ENCODE measurements around the gene TULP4. TPM values are rescaled to one million over a fixed set of nuclear protein-coding genes. Genes with fewer than 3 reads are reported as not detected.
A peak's percentile ranks its signal among the peaks of the same experiment; 100 is the strongest.
"Not testable (repeated sequence)": the region's sequence is repeated elsewhere in the genome, so short reads cannot be mapped to it uniquely, and the experiment has no call there.

The TULP4 gene
- total and polyA plus RNA-seq, 2 experiments from 2014 or later = 20.0 to 118 TPM

GRCh38 chr6:158389193-158389919 is 77.1 kb downstream of the TULP4 start:
- Histone ChIP-seq H3K36me3 (no peaks in the 10 kb centered on the region), H3K27me3 (no peaks in the 10 kb centered on the region), H3K4me3 (no peak overlapping the region), H3K9me3 (ENCODE audit: low read depth) (no peaks in the 10 kb centered on the region), H3K27ac (no peak overlapping the region), H3K4me1 (ENCODE audit: low read depth) (no peaks in the 10 kb centered on the region)
- DNase-seq (ENCODE audit: low read depth in 1 of 2, low spot score in 1 of 2) = no peak
- TF ChIP-seq, protein P1, sequence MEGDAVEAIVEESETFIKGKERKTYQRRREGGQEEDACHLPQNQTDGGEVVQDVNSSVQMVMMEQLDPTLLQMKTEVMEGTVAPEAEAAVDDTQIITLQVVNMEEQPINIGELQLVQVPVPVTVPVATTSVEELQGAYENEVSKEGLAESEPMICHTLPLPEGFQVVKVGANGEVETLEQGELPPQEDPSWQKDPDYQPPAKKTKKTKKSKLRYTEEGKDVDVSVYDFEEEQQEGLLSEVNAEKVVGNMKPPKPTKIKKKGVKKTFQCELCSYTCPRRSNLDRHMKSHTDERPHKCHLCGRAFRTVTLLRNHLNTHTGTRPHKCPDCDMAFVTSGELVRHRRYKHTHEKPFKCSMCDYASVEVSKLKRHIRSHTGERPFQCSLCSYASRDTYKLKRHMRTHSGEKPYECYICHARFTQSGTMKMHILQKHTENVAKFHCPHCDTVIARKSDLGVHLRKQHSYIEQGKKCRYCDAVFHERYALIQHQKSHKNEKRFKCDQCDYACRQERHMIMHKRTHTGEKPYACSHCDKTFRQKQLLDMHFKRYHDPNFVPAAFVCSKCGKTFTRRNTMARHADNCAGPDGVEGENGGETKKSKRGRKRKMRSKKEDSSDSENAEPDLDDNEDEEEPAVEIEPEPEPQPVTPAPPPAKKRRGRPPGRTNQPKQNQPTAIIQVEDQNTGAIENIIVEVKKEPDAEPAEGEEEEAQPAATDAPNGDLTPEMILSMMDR (IDR thresholded peaks at IDR 0.05; ENCODE audit: low read depth, low read length) = no peak

DNA sequence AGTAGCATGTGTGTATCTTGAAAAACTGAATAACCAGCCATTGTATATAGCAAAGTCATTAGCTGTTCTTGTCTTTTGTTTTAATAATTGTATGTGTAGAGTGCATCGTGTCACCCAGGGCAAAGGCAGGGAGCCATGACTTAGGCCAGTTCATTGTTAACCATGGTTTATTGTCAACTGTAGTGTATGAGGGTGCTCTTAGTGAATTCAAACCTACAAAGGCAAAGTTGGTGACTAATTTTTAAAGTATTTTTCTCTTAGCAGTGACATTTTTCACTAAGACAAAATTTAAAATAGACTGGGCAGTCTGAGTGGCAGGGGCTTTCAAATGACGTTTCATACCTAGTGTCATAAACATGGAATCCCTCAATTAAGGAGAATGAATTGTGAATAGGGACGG is 79.0 kb downstream of the TULP4 start:
- TF ChIP-seq, protein P1 (IDR thresholded peaks at IDR 0.05; ENCODE audit: low read depth, low read length) = no peak
- no peak for DNase-seq (ENCODE audit: low read depth in 1 of 2, low spot score in 1 of 2)
- Histone ChIP-seq H3K36me3 (no peaks in the 10 kb centered on the region), H3K27ac (no peak overlapping the region), H3K27me3 (no peaks in the 10 kb centered on the region), H3K4me3 (no peak overlapping the region), H3K9me3 (ENCODE audit: low read depth) (no peaks in the 10 kb centered on the region), H3K4me1 (ENCODE audit: low read depth) (no peaks in the 10 kb centered on the region)

DNA sequence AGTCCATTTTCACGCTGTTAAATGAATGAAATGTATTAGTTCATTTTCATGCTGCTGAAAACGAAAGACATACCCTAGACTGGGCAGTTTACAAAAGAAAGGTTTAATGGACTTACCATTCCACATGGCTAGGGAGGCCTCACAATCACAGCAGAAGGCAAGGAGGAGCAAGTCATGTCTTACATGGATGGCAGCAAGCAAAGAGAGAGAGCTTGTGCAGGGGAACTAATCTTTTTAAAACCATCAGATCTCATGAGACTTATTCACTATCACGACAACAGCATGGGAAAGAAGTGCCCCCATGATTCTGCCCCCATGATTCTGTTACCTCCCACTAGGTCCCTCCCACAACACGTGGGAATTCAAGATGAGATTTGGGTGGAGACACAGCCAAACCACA is 79.7 kb downstream of the TULP4 start:
- H3K27ac ChIP-seq; H3K4me1 ChIP-seq (ENCODE audit: low read depth); H3K36me3 ChIP-seq: not testable (repeated sequence)

DNA sequence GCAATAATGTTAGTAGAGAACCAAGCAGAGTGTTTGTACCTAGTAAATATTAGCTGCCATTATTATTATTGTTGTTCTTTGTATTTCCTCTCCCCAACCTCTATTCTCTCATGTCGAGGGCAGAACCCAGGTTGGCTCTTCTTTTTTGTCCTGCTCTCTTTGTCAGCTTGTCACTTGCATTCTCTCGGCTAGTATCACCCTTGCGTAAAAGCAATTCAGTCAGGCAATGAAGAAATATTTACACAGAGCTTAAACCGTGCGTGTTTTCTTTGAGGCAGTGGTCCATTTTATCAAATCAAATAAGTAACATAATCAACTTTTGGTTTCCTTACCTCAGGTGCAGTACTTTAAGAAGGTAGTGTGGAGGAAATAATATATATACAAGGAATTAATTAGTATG is 83.9 kb downstream of the TULP4 start:
- H3K36me3 ChIP-seq = no peaks in the 10 kb centered on the region
- peaks cover 16% of the 10 kb centered on the region for H3K4me1 ChIP-seq (ENCODE audit: low read depth)
- H3K9me3 ChIP-seq (ENCODE audit: low read depth) = no peaks in the 10 kb centered on the region
- TF ChIP-seq, protein P1 (IDR thresholded peaks at IDR 0.05; ENCODE audit: low read depth, low read length) = no peak
- no peak for DNase-seq (ENCODE audit: low read depth in 1 of 2, low spot score in 1 of 2)
- H3K4me3 ChIP-seq = no peak overlapping the region
- H3K27ac ChIP-seq = no peak overlapping the region
- H3K27me3 ChIP-seq = no peaks in the 10 kb centered on the region

More for the DNA sequence above, 79.7 kb downstream of the TULP4 start:
- not testable (repeated sequence) for DNase-seq (ENCODE audit: low read depth in 1 of 2, low spot score in 1 of 2); H3K27me3 ChIP-seq; H3K9me3 ChIP-seq (ENCODE audit: low read depth); H3K4me3 ChIP-seq

GRCh38 chr6:158397578-158397977 is 85.3 kb downstream of the TULP4 start:
- Histone ChIP-seq H3K27me3 (no peaks in the 10 kb centered on the region), H3K4me3 (no peak overlapping the region), H3K9me3 (ENCODE audit: low read depth) (no peaks in the 10 kb centered on the region), H3K4me1 (ENCODE audit: low read depth) (peaks cover 16% of the 10 kb centered on the region), H3K27ac (no peak overlapping the region), H3K36me3 (no peaks in the 10 kb centered on the region)
- TF ChIP-seq, protein P1 (IDR thresholded peaks at IDR 0.05; ENCODE audit: low read depth, low read length) = no peak
- no peak for DNase-seq (ENCODE audit: low read depth in 1 of 2, low spot score in 1 of 2)

DNA sequence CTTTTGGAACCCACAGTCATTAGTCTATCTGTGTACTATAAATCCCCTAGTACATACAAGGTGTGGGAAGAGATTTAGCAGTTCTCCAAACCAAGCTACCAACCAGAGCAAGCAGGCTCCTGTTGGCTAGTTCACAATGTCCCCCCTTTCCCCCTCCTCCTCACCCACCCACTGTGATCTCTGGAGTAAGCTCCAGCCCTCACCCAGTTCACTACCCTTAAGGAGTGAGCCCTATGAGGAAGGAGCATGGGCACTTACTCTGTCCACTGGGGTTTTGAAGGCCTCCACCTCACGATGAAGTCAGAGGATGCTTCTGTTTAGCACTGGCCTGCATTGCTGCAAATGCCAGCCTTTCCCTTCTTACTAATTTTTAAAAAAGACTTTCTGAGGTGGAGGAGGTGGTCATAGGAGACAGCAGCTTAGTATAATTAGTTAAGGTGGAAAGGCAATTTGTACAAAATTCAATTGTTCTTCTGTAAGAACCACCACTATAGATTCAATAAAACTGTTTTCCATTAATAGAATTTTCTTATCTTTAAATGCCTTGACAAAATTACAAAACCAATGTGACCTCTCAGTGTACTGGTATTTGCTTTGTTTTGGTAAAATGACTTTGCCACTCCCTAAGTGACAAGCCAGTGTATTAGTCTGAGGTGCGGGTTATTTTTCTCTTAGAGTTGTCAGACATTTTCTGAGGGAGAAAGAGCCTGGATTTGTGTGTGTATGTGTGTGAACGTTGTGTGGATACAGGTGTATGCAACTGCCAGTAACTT is 86.2 kb downstream of the TULP4 start:
- no peak for DNase-seq (ENCODE audit: low read depth in 1 of 2, low spot score in 1 of 2)
- Histone ChIP-seq H3K9me3 (ENCODE audit: low read depth) (no peaks in the 10 kb centered on the region), H3K27me3 (no peaks in the 10 kb centered on the region), H3K36me3 (no peaks in the 10 kb centered on the region), H3K4me1 (ENCODE audit: low read depth) (peaks cover 16% of the 10 kb centered on the region), H3K4me3 (no peak overlapping the region), H3K27ac (peak overlapping the region; percentile 33)
- TF ChIP-seq, protein P1 (IDR thresholded peaks at IDR 0.05; ENCODE audit: low read depth, low read length) = no peak

Data from cardiac muscle cell (in vitro differentiated cells and primary cell).